Activated CD4-positive, alpha-beta T cell treated with anti-CD3 and anti-CD28 coated beads, Interleukin-2, amount 50 U/mL, for 4 hours (primary cell): ENCODE data around the gene GARIN6.
"Not testable (repeated sequence)": the region's sequence is repeated elsewhere in the genome, so short reads cannot be mapped to it uniquely, and the experiment has no call there.

Source experiments
- DNase-seq, 2 experiments: peaks; one replicate each; pipeline ENCODE4 v3.0.0-alpha.2; 2020

Gene GARIN6

GRCh38 chr12:99647453-99647852, at the start of gene GARIN6:
Gene GARIN6, plus strand, starts transcription at chr12:99647753. Its CDS starts 422 bp downstream, at chr12:99648175.
- no peak for DNase-seq

GRCh38 chr12:99598785-99599184, 48.8 kb upstream of the GARIN6 start:
- DNase-seq: no peak

- DNase-seq: no peak
Measured at GRCh38 chr12:99600388-99600787, 47.2 kb upstream of the GARIN6 start.

GRCh38 chr12:99609455-99610181, 37.9 kb upstream of the GARIN6 start:
- DNase-seq: no peak

- no peak for DNase-seq
Measured at GRCh38 chr12:99611117-99611516, 36.4 kb upstream of the GARIN6 start.

- no peak for DNase-seq
Measured at GRCh38 chr12:99611599-99611998, 36.0 kb upstream of the GARIN6 start.

GRCh38 chr12:99618657-99619056, 28.9 kb upstream of the GARIN6 start:
- no peak for DNase-seq

- no peak for DNase-seq
Measured at GRCh38 chr12:99619389-99620158, 28.0 kb upstream of the GARIN6 start.

- no peak for DNase-seq
Measured at GRCh38 chr12:99620159-99620479, 27.4 kb upstream of the GARIN6 start.

- DNase-seq: not testable (repeated sequence)
Measured at GRCh38 chr12:99624591-99624990, 23.0 kb upstream of the GARIN6 start.

- DNase-seq: no peak
Measured at GRCh38 chr12:99627459-99627858, 20.1 kb upstream of the GARIN6 start.

- no peak for DNase-seq
Measured at GRCh38 chr12:99644629-99645028, 2.9 kb upstream of the GARIN6 start.

GRCh38 chr12:99648183-99648582, 630 bp downstream of the GARIN6 start:
- no peak for DNase-seq

- no peak for DNase-seq
Measured at GRCh38 chr12:99649551-99649950, 2.0 kb downstream of the GARIN6 start.

GRCh38 chr12:99658671-99659349, 11.3 kb downstream of the GARIN6 start:
- DNase-seq: no peak

GRCh38 chr12:99670635-99671034, 23.1 kb downstream of the GARIN6 start:
- no peak for DNase-seq

GRCh38 chr12:99680276-99680675, 32.7 kb downstream of the GARIN6 start:
- no peak for DNase-seq

GRCh38 chr12:99686142-99686541, 38.6 kb downstream of the GARIN6 start:
- DNase-seq: no peak

- DNase-seq: no peak
Measured at GRCh38 chr12:99695050-99695449, 47.5 kb downstream of the GARIN6 start.
